HL-60 (cell line): ENCODE measurements around the gene TPM1.

Experiments used
- CTCF ChIP-seq: IDR thresholded peaks from one replicate; pipeline ENCODE4 v1.5.1; 2011; ENCODE audit warnings: low read length, control low read depth, inconsistent platforms; ENCODE audit not compliant: insufficient read depth
- REST ChIP-seq: IDR thresholded peaks from 2 replicates; pipeline ENCODE4 v1.6.1; 2012; ENCODE audit warnings: low read depth; ENCODE audit not compliant: insufficient replicate concordance

GRCh38 chr15:63029676-63030075 lies 12.9 kb upstream of the TPM1 start:
- TF ChIP-seq CTCF (no peak), REST (no peak)
